KMS-11 (cell line): ENCODE measurements around the gene CCT2.

Source experiments
- H2AFZ ChIP-seq: fragments of 200-600 bp; sonication (generic); 2 replicates; pipeline ENCODE4 v1.6.1; 2016; ENCODE audit warnings: antibody characterized with exemption, mixed run types, low read depth
- H3K27ac ChIP-seq: fragments of 200-600 bp; sonication (generic); 2 replicates; pipeline ENCODE4 v1.6.1; 2016; ENCODE audit warnings: mild to moderate bottlenecking, mixed run types
- H3K27me3 ChIP-seq: fragments of 200-600 bp; sonication (generic); 2 replicates; pipeline ENCODE4 v1.6.1; 2017; ENCODE audit warnings: mild to moderate bottlenecking, low read depth, mixed run types, moderate library complexity; ENCODE audit not compliant: insufficient read depth
- H3K36me3 ChIP-seq: fragments of 200-600 bp; sonication (generic); 2 replicates; pipeline ENCODE4 v1.6.1; 2017; ENCODE audit warnings: mild to moderate bottlenecking, mixed run types; ENCODE audit not compliant: insufficient read depth
- H3K4me1 ChIP-seq: fragments of 200-600 bp; sonication (generic); 2 replicates; pipeline ENCODE4 v1.6.1; 2016; ENCODE audit warnings: mild to moderate bottlenecking, low read depth, mixed run types; ENCODE audit not compliant: poor library complexity, severe bottlenecking
- H3K4me2 ChIP-seq: fragments of 200-600 bp; sonication (generic); 2 replicates; pipeline ENCODE4 v1.7.0; 2016; ENCODE audit warnings: mild to moderate bottlenecking, mixed run types
- H3K4me3 ChIP-seq: fragments of 200-600 bp; sonication (generic); IDR thresholded peaks from 2 replicates; pipeline ENCODE4 v1.6.1; 2017; ENCODE audit warnings: low read depth, low read length, mixed read lengths; ENCODE audit not compliant: insufficient read depth
- H3K79me2 ChIP-seq: fragments of 200-600 bp; sonication (generic); 2 replicates; pipeline ENCODE4 v1.6.1; 2016; ENCODE audit warnings: low read depth, mixed run types; ENCODE audit not compliant: insufficient read depth
- H3K9ac ChIP-seq: fragments of 200-600 bp; sonication (generic); 2 replicates; pipeline ENCODE4 v1.6.1; 2016; ENCODE audit warnings: mild to moderate bottlenecking, mixed run types
- H4K20me1 ChIP-seq: fragments of 200-600 bp; sonication (generic); 2 replicates; pipeline ENCODE4 v1.6.1; 2016; ENCODE audit warnings: mild to moderate bottlenecking, mixed run types; ENCODE audit not compliant: insufficient read depth
- TF ChIP-seq, protein P1 (sequence below): fragments of 200-600 bp; sonication (generic); conservative IDR thresholded peaks from 2 replicates; pipeline ENCODE4 v1.6.1; 2017; ENCODE audit warnings: low read depth, mild to moderate bottlenecking, antibody characterized with exemption, low read length, moderate library complexity, mixed read lengths

The CCT2 gene

DNA sequence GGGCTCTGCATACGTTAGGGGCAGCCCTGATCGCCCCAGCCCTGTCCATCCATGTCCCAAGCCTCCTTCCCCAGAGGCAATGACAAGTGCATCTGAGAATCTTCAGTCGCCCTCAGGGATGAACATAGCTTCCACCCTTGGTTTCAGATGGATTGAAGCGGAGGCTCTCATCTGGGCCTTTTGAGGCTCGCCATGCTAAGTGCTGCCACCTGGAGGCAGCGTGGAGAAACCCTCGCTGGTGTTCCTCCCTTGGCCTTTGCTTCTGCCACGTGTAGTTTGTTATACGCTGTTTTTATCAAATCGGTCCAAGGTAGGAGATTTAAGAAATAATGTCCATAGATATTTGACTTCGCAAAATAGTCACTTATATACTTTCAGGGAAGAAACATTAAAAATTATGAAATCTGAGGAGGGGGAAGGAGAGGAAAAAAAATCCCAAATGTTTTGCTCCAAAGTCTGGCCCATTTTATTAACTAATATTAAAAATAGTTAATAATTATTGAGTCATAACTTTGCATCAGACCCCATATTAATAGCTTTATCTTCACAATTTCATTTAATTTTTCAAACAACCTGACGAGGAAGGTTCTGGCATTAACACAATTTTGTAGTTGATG lies 54.2 kb downstream of the CCT2 start:
- Histone ChIP-seq H3K4me2 (no peak overlapping the region), H3K27ac (no peak overlapping the region), H3K79me2 (no peaks in the 10 kb centered on the region), H3K36me3 (no peaks in the 10 kb centered on the region), H3K9ac (no peak overlapping the region), H3K4me1 (no peaks in the 10 kb centered on the region), H3K4me3 (no peak overlapping the region), H3K27me3 (no peaks in the 10 kb centered on the region), H2AFZ (no peak overlapping the region), H4K20me1 (no peaks in the 10 kb centered on the region)
- TF ChIP-seq, protein P1, sequence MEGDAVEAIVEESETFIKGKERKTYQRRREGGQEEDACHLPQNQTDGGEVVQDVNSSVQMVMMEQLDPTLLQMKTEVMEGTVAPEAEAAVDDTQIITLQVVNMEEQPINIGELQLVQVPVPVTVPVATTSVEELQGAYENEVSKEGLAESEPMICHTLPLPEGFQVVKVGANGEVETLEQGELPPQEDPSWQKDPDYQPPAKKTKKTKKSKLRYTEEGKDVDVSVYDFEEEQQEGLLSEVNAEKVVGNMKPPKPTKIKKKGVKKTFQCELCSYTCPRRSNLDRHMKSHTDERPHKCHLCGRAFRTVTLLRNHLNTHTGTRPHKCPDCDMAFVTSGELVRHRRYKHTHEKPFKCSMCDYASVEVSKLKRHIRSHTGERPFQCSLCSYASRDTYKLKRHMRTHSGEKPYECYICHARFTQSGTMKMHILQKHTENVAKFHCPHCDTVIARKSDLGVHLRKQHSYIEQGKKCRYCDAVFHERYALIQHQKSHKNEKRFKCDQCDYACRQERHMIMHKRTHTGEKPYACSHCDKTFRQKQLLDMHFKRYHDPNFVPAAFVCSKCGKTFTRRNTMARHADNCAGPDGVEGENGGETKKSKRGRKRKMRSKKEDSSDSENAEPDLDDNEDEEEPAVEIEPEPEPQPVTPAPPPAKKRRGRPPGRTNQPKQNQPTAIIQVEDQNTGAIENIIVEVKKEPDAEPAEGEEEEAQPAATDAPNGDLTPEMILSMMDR, result peak; percentile 97

DNA sequence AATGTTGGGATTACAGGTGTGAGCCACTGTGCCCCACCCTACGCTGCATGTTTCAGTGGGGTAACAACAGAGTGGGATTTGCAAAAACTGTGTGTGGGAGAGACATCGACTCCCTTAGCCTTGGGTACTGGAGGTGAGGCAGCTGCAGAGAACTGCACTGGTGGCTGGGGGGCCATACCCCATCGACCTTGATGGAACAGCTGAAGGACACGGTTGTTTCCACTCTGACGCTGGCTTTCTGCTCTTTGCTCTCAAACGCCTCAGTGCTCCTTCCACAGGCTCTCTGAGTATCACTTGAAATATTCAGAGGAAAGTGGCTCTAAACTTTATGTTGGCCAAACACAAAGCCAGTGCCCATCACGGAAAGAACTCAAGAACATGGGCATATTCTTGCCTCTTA lies 56.3 kb downstream of the CCT2 start:
- H3K27ac ChIP-seq, result no peak overlapping the region
- H3K36me3 ChIP-seq, result no peaks in the 10 kb centered on the region
- H3K9ac ChIP-seq, result no peak overlapping the region
- no peaks in the 10 kb centered on the region for H4K20me1 ChIP-seq
- no peaks in the 10 kb centered on the region for H3K27me3 ChIP-seq
- no peaks in the 10 kb centered on the region for H3K79me2 ChIP-seq
- TF ChIP-seq, protein P1, result no peak
- no peaks in the 10 kb centered on the region for H3K4me1 ChIP-seq
- H3K4me3 ChIP-seq, result no peak overlapping the region
- H3K4me2 ChIP-seq, result no peak overlapping the region
- H2AFZ ChIP-seq, result no peak overlapping the region

DNA sequence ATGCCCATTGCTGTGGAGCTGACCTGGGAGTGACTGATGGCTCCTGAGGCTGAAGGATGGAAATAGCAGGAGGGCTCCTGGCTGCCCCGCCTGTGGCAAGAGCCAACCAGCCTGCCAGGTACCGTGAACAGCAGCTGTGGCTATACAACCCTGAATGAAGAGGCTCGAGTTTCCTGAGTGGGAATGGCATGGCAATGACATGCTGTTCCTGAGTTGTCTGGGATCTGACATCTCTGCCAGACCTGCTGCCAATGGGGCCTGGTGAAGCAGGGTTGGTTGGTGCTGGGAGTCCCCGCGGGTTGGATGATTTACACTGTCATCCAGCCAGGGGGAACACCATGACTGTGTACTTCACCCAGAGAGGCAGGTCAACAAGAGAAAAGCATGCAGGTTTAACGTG lies 57.3 kb downstream of the CCT2 start:
- Histone ChIP-seq H2AFZ (no peak overlapping the region), H3K4me1 (no peaks in the 10 kb centered on the region), H3K4me2 (no peak overlapping the region), H3K79me2 (no peaks in the 10 kb centered on the region), H3K9ac (no peak overlapping the region), H3K27ac (no peak overlapping the region), H3K4me3 (no peak overlapping the region), H3K36me3 (no peaks in the 10 kb centered on the region), H3K27me3 (no peaks in the 10 kb centered on the region), H4K20me1 (no peaks in the 10 kb centered on the region)
- TF ChIP-seq, protein P1, result no peak

DNA sequence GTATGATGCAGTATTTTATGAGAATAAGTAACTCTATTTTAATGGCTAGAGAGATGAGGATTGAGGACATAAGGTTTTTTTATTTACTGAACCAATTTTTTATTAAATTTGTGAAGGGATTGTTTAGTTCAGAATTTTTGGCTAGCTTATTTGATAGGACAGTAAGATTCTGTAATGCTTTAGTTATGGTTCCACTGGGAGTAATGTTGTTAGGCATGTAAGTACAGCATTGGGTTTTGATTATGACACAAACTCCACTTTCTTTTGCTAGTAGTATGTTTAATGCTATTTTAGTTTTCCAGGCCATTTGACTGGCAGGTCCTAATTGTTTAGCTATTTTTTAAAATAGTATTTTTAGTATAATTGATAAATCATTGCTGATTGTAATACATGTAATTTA lies 59.3 kb downstream of the CCT2 start:
- Histone ChIP-seq H2AFZ (no peak overlapping the region), H3K79me2 (no peaks in the 10 kb centered on the region), H4K20me1 (no peaks in the 10 kb centered on the region), H3K9ac (no peak overlapping the region), H3K4me3 (no peak overlapping the region), H3K4me1 (no peaks in the 10 kb centered on the region), H3K36me3 (no peaks in the 10 kb centered on the region), H3K27ac (no peak overlapping the region), H3K4me2 (no peak overlapping the region), H3K27me3 (no peaks in the 10 kb centered on the region)
- TF ChIP-seq, protein P1, result no peak
